Measurements from ENCODE around the gene LRMDA. TPM values are rescaled to one million over a fixed set of nuclear protein-coding genes. Genes with fewer than 3 reads are reported as not detected.

Gene LRMDA
- total and polyA plus RNA-seq, 2 donors from 2014 or later: 23.2 to 48.6 TPM

DNA sequence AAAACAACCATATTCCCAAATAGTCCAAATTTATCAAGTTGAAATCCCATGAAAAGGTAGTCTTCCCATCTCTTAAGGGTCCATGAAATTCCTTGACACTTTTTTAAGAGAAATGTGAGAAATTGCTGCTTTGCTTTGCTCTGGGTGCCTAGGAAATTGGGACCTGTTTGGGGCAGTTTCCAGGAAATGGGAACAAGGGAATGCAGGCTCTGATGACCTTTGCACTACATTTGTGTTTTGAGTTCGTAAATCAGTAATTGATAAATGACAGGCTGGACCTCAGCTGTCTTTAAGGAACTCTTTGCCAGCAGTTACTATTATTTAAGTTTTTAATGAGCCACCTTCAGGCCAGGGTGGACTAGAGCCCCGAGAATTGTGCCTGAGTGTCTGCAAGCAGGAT, 203.5 kb downstream of the LRMDA start:
- Histone ChIP-seq H3K4me3 (ENCODE audit: low read length in 3 of 3) (no peak overlapping the region), H3K9me3 (ENCODE audit: control insufficient read depth in 2 of 3, insufficient read depth in 1 of 3, low read length in 3 of 3) (no peaks in the 10 kb centered on the region), H3K4me1 (ENCODE audit: control insufficient read depth in 2 of 3, insufficient read depth in 2 of 3, low read depth in 1 of 3, low read length in 3 of 3) (peaks cover 0 to 3% (median 0%) of the 10 kb centered on the region in 3 donors), H3K36me3 (ENCODE audit: control insufficient read depth in 2 of 3, insufficient read depth in 3 of 3, low read length in 3 of 3) (no peaks in the 10 kb centered on the region), H3K27ac (ENCODE audit: low read depth in 2 of 2, low read length in 2 of 2) (no peak overlapping the region), H3K27me3 (ENCODE audit: control insufficient read depth, insufficient read depth, low read length) (no peaks in the 10 kb centered on the region), H3K9ac (ENCODE audit: low read length in 3 of 3) (no peak overlapping the region)
- TF ChIP-seq CTCF (IDR thresholded peaks at IDR 0.05; ENCODE audit: borderline replicate concordance, extremely low read depth, insufficient read depth): no peak
- intact Hi-C loops (cut with DNase I): no loop called here
- FAIRE-seq (no peak), DNase-seq (no peak)

DNA sequence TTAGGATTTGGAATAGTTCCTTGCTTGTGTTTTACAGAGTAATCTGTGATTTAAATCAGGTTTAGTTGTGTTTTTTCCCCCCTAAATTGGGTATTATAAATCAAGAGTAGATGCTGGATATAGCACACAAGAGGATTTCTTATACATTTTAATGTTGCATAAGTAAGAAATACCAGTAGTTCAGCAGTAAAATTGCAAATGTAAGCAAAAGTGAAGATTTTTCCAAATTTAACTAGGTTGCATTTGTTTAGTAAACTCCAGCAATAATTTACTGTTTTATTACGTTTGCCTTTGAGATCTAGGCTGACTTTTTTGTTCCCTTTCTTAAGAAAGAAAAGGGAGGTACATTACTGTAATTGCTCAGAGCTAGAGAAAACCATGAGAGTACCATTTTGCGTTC, 207.3 kb downstream of the LRMDA start:
- no peak for TF ChIP-seq CTCF (IDR thresholded peaks at IDR 0.05; ENCODE audit: borderline replicate concordance, extremely low read depth, insufficient read depth)
- no peak for FAIRE-seq

DNA sequence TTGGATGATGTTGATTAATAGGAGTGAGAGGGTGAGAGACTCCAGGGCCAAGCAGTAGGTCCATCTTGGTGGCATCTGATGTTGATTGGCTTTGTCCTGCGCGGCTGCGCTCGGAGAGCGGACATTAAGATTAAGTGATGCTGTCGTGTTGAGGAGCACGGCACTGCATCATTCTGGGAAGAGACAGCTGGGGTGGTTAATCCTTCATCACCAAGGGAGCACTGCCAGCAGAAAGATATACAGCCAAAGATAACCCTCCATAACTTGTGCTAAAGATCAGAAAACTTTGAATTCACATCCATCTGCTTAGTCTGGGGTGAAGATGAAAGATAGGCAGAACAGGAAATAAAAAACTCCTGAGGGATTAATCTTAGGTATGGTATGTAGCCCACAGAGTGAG, 208.3 kb downstream of the LRMDA start:
- intact Hi-C loops (cut with DNase I): no loop called here
- FAIRE-seq: no peak

More for the DNA sequence above, 207.3 kb downstream of the LRMDA start:
- DNase-seq: peak in 1 of 5 donors; percentile 51
- H3K4me1 ChIP-seq (ENCODE audit: control insufficient read depth in 2 of 3, insufficient read depth in 2 of 3, low read depth in 1 of 3, low read length in 3 of 3): peaks cover 0 to 2% (median 0%) of the 10 kb centered on the region in 3 donors
- no peaks in the 10 kb centered on the region for H3K36me3 ChIP-seq (ENCODE audit: control insufficient read depth in 2 of 3, insufficient read depth in 3 of 3, low read length in 3 of 3)
- no peak overlapping the region for H3K9ac ChIP-seq (ENCODE audit: low read length in 3 of 3)
- H3K4me3 ChIP-seq (ENCODE audit: low read length in 3 of 3): no peak overlapping the region
- no peaks in the 10 kb centered on the region for H3K9me3 ChIP-seq (ENCODE audit: control insufficient read depth in 2 of 3, insufficient read depth in 1 of 3, low read length in 3 of 3)
- no peaks in the 10 kb centered on the region for H3K27me3 ChIP-seq (ENCODE audit: control insufficient read depth, insufficient read depth, low read length)
- H3K27ac ChIP-seq (ENCODE audit: low read depth in 2 of 2, low read length in 2 of 2): no peak overlapping the region
- intact Hi-C loops (cut with DNase I): no loop called here

More for the DNA sequence above, 208.3 kb downstream of the LRMDA start:
- Histone ChIP-seq H3K4me1 (ENCODE audit: control insufficient read depth in 2 of 3, insufficient read depth in 2 of 3, low read depth in 1 of 3, low read length in 3 of 3) (peaks cover 0 to 2% (median 0%) of the 10 kb centered on the region in 3 donors), H3K9me3 (ENCODE audit: control insufficient read depth in 2 of 3, insufficient read depth in 1 of 3, low read length in 3 of 3) (no peaks in the 10 kb centered on the region), H3K36me3 (ENCODE audit: control insufficient read depth in 2 of 3, insufficient read depth in 3 of 3, low read length in 3 of 3) (no peaks in the 10 kb centered on the region), H3K27ac (ENCODE audit: low read depth in 2 of 2, low read length in 2 of 2) (no peak overlapping the region), H3K9ac (ENCODE audit: low read length in 3 of 3) (no peak overlapping the region), H3K27me3 (ENCODE audit: control insufficient read depth, insufficient read depth, low read length) (no peaks in the 10 kb centered on the region), H3K4me3 (ENCODE audit: low read length in 3 of 3) (no peak overlapping the region)
- no peak for DNase-seq
- TF ChIP-seq CTCF (IDR thresholded peaks at IDR 0.05; ENCODE audit: borderline replicate concordance, extremely low read depth, insufficient read depth): no peak
